ENCODE measurements around the gene TRIM51. TPM values are rescaled to one million over a fixed set of nuclear protein-coding genes. Genes with fewer than 3 reads are reported as not detected.
"Not testable (repeated sequence)": the region's sequence is repeated elsewhere in the genome, so short reads cannot be mapped to it uniquely, and the experiment has no call there.

Gene TRIM51
- total and polyA plus RNA-seq, 2 donors (not counting 1 experiment from before 2014, with no cell fraction given): not detected

GRCh38 chr11:55852141-55852540, 31.0 kb upstream of the TRIM51 start:
- no CpG with 5 or more reads among the region's 1 CpG for WGBS (ENCODE audit: insufficient coverage)
- CTCF ChIA-PET: no interaction called here

GRCh38 chr11:55854704-55855103, 28.4 kb upstream of the TRIM51 start:
- no peak overlapping the region for H3K27ac Mint-ChIP-seq
- POLR2A ChIA-PET: no interaction called here
- Histone ChIP-seq H3K27ac (ENCODE audit: low read length in 2 of 2) (no peak overlapping the region), H3K36me3 (replicated peaks in 1 of 2; ENCODE audit: control extremely low read depth in 1 of 2, control insufficient read depth in 1 of 2, extremely low read depth in 1 of 2, insufficient read depth in 2 of 2, low read length in 1 of 2) (no peaks in the 10 kb centered on the region), H3K4me2 (replicated peaks; ENCODE audit: low read depth, low read length, poor library complexity, severe bottlenecking) (no peak overlapping the region), H3K4me1 (ENCODE audit: control insufficient read depth in 2 of 2, insufficient read depth in 2 of 2, low read length in 2 of 2) (no peaks in the 10 kb centered on the region), H3K4me3 (ENCODE audit: control extremely low read depth in 1 of 5, extremely low read depth in 1 of 5, insufficient read depth in 1 of 5, low read depth in 2 of 5, low read length in 4 of 5) (no peak overlapping the region), H4K20me1 (ENCODE audit: control insufficient read depth, insufficient read depth, low read length, poor library complexity, severe bottlenecking) (no peaks in the 10 kb centered on the region), H3K27me3 (replicated peaks in 1 of 4; ENCODE audit: control extremely low read depth in 1 of 4, control insufficient read depth in 3 of 4, insufficient read depth in 4 of 4, low read length in 3 of 4) (no peaks in the 10 kb centered on the region), H3K9ac (ENCODE audit: low read length) (no peak overlapping the region), H2AFZ (ENCODE audit: insufficient read depth, low read depth, low read length, poor library complexity, severe bottlenecking) (no peak overlapping the region), H3K9me3 (ENCODE audit: control extremely low read depth in 1 of 3, control insufficient read depth in 2 of 3, insufficient read depth in 1 of 3, low read length in 2 of 3) (peaks cover 0 to 3% (median 1%) of the 10 kb centered on the region in 3 donors), H3K79me2 (ENCODE audit: control insufficient read depth, insufficient read depth, low read length) (no peaks in the 10 kb centered on the region)
- CTCF ChIA-PET: no interaction called here
- DNase-seq (no peak), ATAC-seq (ENCODE audit: low read depth) (no peak)
- intact Hi-C loops (cut with micrococcal nuclease): no loop called here
- TF ChIP-seq CTCF (IDR thresholded peaks at IDR 0.05): no peak
- TF ChIP-seq EZH2 (IDR thresholded peaks at IDR 0.05; ENCODE audit: borderline replicate concordance, insufficient read depth, low read depth, low read length, poor library complexity, severe bottlenecking): no peak
- H3K4me3 Mint-ChIP-seq: no peak overlapping the region
- no peaks in the 10 kb centered on the region for H3K4me1 Mint-ChIP-seq
- H3K27me3 Mint-ChIP-seq: no peaks in the 10 kb centered on the region
- peaks cover 2% of the 10 kb centered on the region for H3K9me3 Mint-ChIP-seq (ENCODE audit: insufficient read depth)
- 40% methylated on average over 1 of the region's 1 CpG for WGBS (ENCODE audit: insufficient coverage)

More at GRCh38 chr11:55852141-55852540, 31.0 kb upstream of the TRIM51 start:
- TF ChIP-seq EZH2 (IDR thresholded peaks at IDR 0.05; ENCODE audit: borderline replicate concordance, insufficient read depth, low read depth, low read length, poor library complexity, severe bottlenecking): no peak
- TF ChIP-seq CTCF (IDR thresholded peaks at IDR 0.05): no peak
- Mint-ChIP-seq H3K4me3 (no peak overlapping the region), H3K4me1 (no peaks in the 10 kb centered on the region), H3K27me3 (no peaks in the 10 kb centered on the region), H3K27ac (no peak overlapping the region), H3K9me3 (ENCODE audit: insufficient read depth) (no peaks in the 10 kb centered on the region)
- Histone ChIP-seq H3K27ac (ENCODE audit: low read length in 2 of 2) (no peak overlapping the region), H3K36me3 (replicated peaks in 1 of 2; ENCODE audit: control extremely low read depth in 1 of 2, control insufficient read depth in 1 of 2, extremely low read depth in 1 of 2, insufficient read depth in 2 of 2, low read length in 1 of 2) (no peaks in the 10 kb centered on the region), H3K4me1 (ENCODE audit: control insufficient read depth in 2 of 2, insufficient read depth in 2 of 2, low read length in 2 of 2) (no peaks in the 10 kb centered on the region), H3K9me3 (ENCODE audit: control extremely low read depth in 1 of 3, control insufficient read depth in 2 of 3, insufficient read depth in 1 of 3, low read length in 2 of 3) (peaks cover 0 to 1% (median 1%) of the 10 kb centered on the region in 3 donors), H3K4me2 (replicated peaks; ENCODE audit: low read depth, low read length, poor library complexity, severe bottlenecking) (no peak overlapping the region), H4K20me1 (ENCODE audit: control insufficient read depth, insufficient read depth, low read length, poor library complexity, severe bottlenecking) (no peaks in the 10 kb centered on the region), H3K4me3 (ENCODE audit: control extremely low read depth in 1 of 5, extremely low read depth in 1 of 5, insufficient read depth in 1 of 5, low read depth in 2 of 5, low read length in 4 of 5) (no peak overlapping the region), H2AFZ (ENCODE audit: insufficient read depth, low read depth, low read length, poor library complexity, severe bottlenecking) (no peak overlapping the region), H3K79me2 (ENCODE audit: control insufficient read depth, insufficient read depth, low read length) (no peaks in the 10 kb centered on the region), H3K27me3 (replicated peaks in 1 of 4; ENCODE audit: control extremely low read depth in 1 of 4, control insufficient read depth in 3 of 4, insufficient read depth in 4 of 4, low read length in 3 of 4) (no peaks in the 10 kb centered on the region), H3K9ac (ENCODE audit: low read length) (no peak overlapping the region)
- ATAC-seq (ENCODE audit: low read depth) (no peak), DNase-seq (no peak)
- POLR2A ChIA-PET: no interaction called here
- intact Hi-C loops (cut with micrococcal nuclease): no loop called here

GRCh38 chr11:55867354-55867753, 15.7 kb upstream of the TRIM51 start:
- not testable (repeated sequence) for H3K9me3 Mint-ChIP-seq (ENCODE audit: insufficient read depth)

More at GRCh38 chr11:55867354-55867753, 15.7 kb upstream of the TRIM51 start:
- H3K27me3 Mint-ChIP-seq; CTCF ChIA-PET; H4K20me1 ChIP-seq (ENCODE audit: control insufficient read depth, insufficient read depth, low read length, poor library complexity, severe bottlenecking); H3K36me3 ChIP-seq (replicated peaks in 1 of 2; ENCODE audit: control extremely low read depth in 1 of 2, control insufficient read depth in 1 of 2, extremely low read depth in 1 of 2, insufficient read depth in 2 of 2, low read length in 1 of 2); H3K79me2 ChIP-seq (ENCODE audit: control insufficient read depth, insufficient read depth, low read length); H3K9ac ChIP-seq (ENCODE audit: low read length); H3K4me1 ChIP-seq (ENCODE audit: control insufficient read depth in 2 of 2, insufficient read depth in 2 of 2, low read length in 2 of 2); POLR2A ChIA-PET; H2AFZ ChIP-seq (ENCODE audit: insufficient read depth, low read depth, low read length, poor library complexity, severe bottlenecking); H3K9me3 ChIP-seq (ENCODE audit: control extremely low read depth in 1 of 3, control insufficient read depth in 2 of 3, insufficient read depth in 1 of 3, low read length in 2 of 3); H3K4me3 ChIP-seq (ENCODE audit: control extremely low read depth in 1 of 5, extremely low read depth in 1 of 5, insufficient read depth in 1 of 5, low read depth in 2 of 5, low read length in 4 of 5); DNase-seq; ATAC-seq (ENCODE audit: low read depth); H3K27ac ChIP-seq (ENCODE audit: low read length in 2 of 2); H3K27me3 ChIP-seq (replicated peaks in 1 of 4; ENCODE audit: control extremely low read depth in 1 of 4, control insufficient read depth in 3 of 4, insufficient read depth in 4 of 4, low read length in 3 of 4); H3K27ac Mint-ChIP-seq; H3K4me2 ChIP-seq (replicated peaks; ENCODE audit: low read depth, low read length, poor library complexity, severe bottlenecking); intact Hi-C loops (cut with micrococcal nuclease); H3K4me1 Mint-ChIP-seq; H3K4me3 Mint-ChIP-seq: not testable (repeated sequence)
- 73% methylated on average over 1 of the region's 4 CpGs for WGBS (ENCODE audit: insufficient coverage)
